Loucy (cell line): ENCODE data around the gene PARVA.
A peak's percentile ranks its signal among the peaks of the same experiment; 100 is the strongest.

ENCODE experiments used
- H2AFZ ChIP-seq: fragments of 200-600 bp; sonication (generic); 2 replicates; pipeline ENCODE4 v1.6.0; 2016; ENCODE audit warnings: antibody characterized with exemption, mild to moderate bottlenecking, low read length, moderate library complexity
- H3F3A ChIP-seq: fragments of 200-600 bp; 2 replicates; pipeline ENCODE4 v1.6.0; 2016; ENCODE audit warnings: antibody characterized with exemption, low read depth, mild to moderate bottlenecking
- H3K27me3 ChIP-seq: fragments of 200-600 bp; sonication (generic); 2 replicates; pipeline ENCODE4 v1.6.1; 2014; ENCODE audit warnings: low read length, mild to moderate bottlenecking; ENCODE audit not compliant: insufficient read depth, poor library complexity, severe bottlenecking
- H3K36me3 ChIP-seq: fragments of 200-600 bp; sonication (generic); 2 replicates; pipeline ENCODE4 v1.6.1; 2016; ENCODE audit warnings: low read length; ENCODE audit not compliant: insufficient read depth
- H3K4me1 ChIP-seq: fragments of 200-600 bp; sonication (generic); 2 replicates; pipeline ENCODE4 v1.5.1; 2014; ENCODE audit warnings: low read length, mild to moderate bottlenecking; ENCODE audit not compliant: insufficient read depth, poor library complexity, severe bottlenecking
- H3K4me2 ChIP-seq: fragments of 200-600 bp; sonication (generic); 2 replicates; pipeline ENCODE4 v1.6.0; 2014; ENCODE audit warnings: antibody characterized with exemption, low read length, low read depth, mild to moderate bottlenecking; ENCODE audit not compliant: poor library complexity, severe bottlenecking
- H3K4me3 ChIP-seq: fragments of 200-600 bp; sonication (generic); 2 replicates; pipeline ENCODE4 v1.5.1; 2014; ENCODE audit warnings: low read length, mild to moderate bottlenecking, mixed read lengths; ENCODE audit not compliant: poor library complexity, severe bottlenecking
- H3K79me2 ChIP-seq: fragments of 200-600 bp; sonication (generic); 2 replicates; pipeline ENCODE4 v1.6.1; 2014; ENCODE audit warnings: low read length; ENCODE audit not compliant: insufficient read depth
- H3K9ac ChIP-seq: fragments of 200-600 bp; sonication (generic); 2 replicates; pipeline ENCODE4 v1.6.0; 2014; ENCODE audit warnings: mild to moderate bottlenecking, low read depth, low read length, moderate library complexity; ENCODE audit not compliant: poor library complexity, severe bottlenecking
- H3K9me2 ChIP-seq: fragments of 200-600 bp; sonication (generic); replicated peaks from 2 replicates; pipeline ENCODE4 v1.6.1; 2016; ENCODE audit warnings: low read depth, low read length, mixed read lengths
- H3K9me3 ChIP-seq: fragments of 200-600 bp; sonication (generic); 2 replicates; pipeline ENCODE4 v1.6.1; 2014; ENCODE audit warnings: mild to moderate bottlenecking, antibody characterized with exemption, low read length, low read depth; ENCODE audit not compliant: insufficient read depth
- H4K20me1 ChIP-seq: fragments of 200-600 bp; sonication (generic); 2 replicates; pipeline ENCODE4 v1.6.0; 2014; ENCODE audit warnings: antibody characterized with exemption, low read length, mild to moderate bottlenecking; ENCODE audit not compliant: insufficient read depth, poor library complexity, severe bottlenecking
- CTCF ChIP-seq: fragments of 200-600 bp; sonication (generic); conservative IDR thresholded peaks from 2 replicates; pipeline ENCODE4 v1.5.1; 2014; ENCODE audit warnings: mild to moderate bottlenecking, antibody characterized with exemption, low read length
- EZH2phosphoT487 ChIP-seq: fragments of 200-600 bp; IDR thresholded peaks from 2 replicates; pipeline ENCODE4 v1.6.1; 2018; ENCODE audit warnings: antibody characterized with exemption, mild to moderate bottlenecking, moderate library complexity, borderline replicate concordance

Gene PARVA

GRCh38 chr11:12330485-12331231 lies 46.7 kb upstream of the PARVA start:
- Histone ChIP-seq H3K79me2 (no peaks in the 10 kb centered on the region), H3K9me2 (no peaks in the 10 kb centered on the region), H3K27me3 (no peaks in the 10 kb centered on the region), H3F3A (no peaks in the 10 kb centered on the region; the same call in 1 of the 2 replicates), H3K9ac (no peak overlapping the region), H3K4me1 (no peaks in the 10 kb centered on the region), H3K9me3 (no peaks in the 10 kb centered on the region), H3K4me2 (no peak overlapping the region), H4K20me1 (no peaks in the 10 kb centered on the region), H3K36me3 (no peaks in the 10 kb centered on the region), H3K4me3 (no peak overlapping the region), H2AFZ (no peak overlapping the region)
- TF ChIP-seq CTCF (no peak), EZH2phosphoT487 (no peak)

GRCh38 chr11:12331239-12331874 lies 46.0 kb upstream of the PARVA start:
- no peaks in the 10 kb centered on the region for H3K79me2 ChIP-seq
- no peaks in the 10 kb centered on the region for H3K9me2 ChIP-seq
- H3K4me2 ChIP-seq: no peak overlapping the region
- H3K9ac ChIP-seq: no peak overlapping the region
- no peaks in the 10 kb centered on the region for H4K20me1 ChIP-seq
- no peak overlapping the region for H2AFZ ChIP-seq
- H3F3A ChIP-seq: no peaks in the 10 kb centered on the region; the same call in 1 of the 2 replicates
- H3K4me3 ChIP-seq: no peak overlapping the region
- H3K36me3 ChIP-seq: no peaks in the 10 kb centered on the region
- TF ChIP-seq EZH2phosphoT487: no peak
- peak; percentile 90 for TF ChIP-seq CTCF
- no peaks in the 10 kb centered on the region for H3K9me3 ChIP-seq
- no peaks in the 10 kb centered on the region for H3K4me1 ChIP-seq
- H3K27me3 ChIP-seq: no peaks in the 10 kb centered on the region

GRCh38 chr11:12343526-12343925 lies 33.8 kb upstream of the PARVA start:
- H3F3A ChIP-seq: no peaks in the 10 kb centered on the region
- H3K36me3 ChIP-seq: no peaks in the 10 kb centered on the region
- no peak overlapping the region for H2AFZ ChIP-seq
- H3K4me2 ChIP-seq: no peak overlapping the region
- no peaks in the 10 kb centered on the region for H3K79me2 ChIP-seq
- no peak overlapping the region for H3K4me3 ChIP-seq
- H3K4me1 ChIP-seq: no peaks in the 10 kb centered on the region
- TF ChIP-seq CTCF (no peak), EZH2phosphoT487 (no peak)
- no peaks in the 10 kb centered on the region for H3K9me3 ChIP-seq
- no peaks in the 10 kb centered on the region for H4K20me1 ChIP-seq
- H3K9ac ChIP-seq: no peak overlapping the region
- no peaks in the 10 kb centered on the region for H3K9me2 ChIP-seq
- H3K27me3 ChIP-seq: no peaks in the 10 kb centered on the region
